ENCODE measurements around the gene MYBPHL.

DNA sequence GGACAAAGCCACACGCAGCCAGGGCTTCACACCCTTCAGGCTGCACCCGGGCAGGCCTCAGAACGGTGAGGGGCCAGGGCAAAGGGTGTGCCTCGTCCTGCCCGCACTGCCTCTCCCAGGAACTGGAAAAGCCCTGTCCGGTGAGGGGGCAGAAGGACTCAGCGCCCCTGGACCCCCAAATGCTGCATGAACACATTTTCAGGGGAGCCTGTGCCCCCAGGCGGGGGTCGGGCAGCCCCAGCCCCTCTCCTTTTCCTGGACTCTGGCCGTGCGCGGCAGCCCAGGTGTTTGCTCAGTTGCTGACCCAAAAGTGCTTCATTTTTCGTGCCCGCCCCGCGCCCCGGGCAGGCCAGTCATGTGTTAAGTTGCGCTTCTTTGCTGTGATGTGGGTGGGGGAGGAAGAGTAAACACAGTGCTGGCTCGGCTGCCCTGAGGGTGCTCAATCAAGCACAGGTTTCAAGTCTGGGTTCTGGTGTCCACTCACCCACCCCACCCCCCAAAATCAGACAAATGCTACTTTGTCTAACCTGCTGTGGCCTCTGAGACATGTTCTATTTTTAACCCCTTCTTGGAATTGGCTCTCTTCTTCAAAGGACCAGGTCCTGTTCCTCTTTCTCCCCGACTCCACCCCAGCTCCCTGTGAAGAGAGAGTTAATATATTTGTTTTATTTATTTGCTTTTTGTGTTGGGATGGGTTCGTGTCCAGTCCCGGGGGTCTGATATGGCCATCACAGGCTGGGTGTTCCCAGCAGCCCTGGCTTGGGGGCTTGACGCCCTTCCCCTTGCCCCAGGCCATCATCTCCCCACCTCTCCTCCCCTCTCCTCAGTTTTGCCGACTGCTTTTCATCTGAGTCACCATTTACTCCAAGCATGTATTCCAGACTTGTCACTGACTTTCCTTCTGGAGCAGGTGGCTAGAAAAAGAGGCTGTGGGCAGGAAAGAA lies 32.0 kb downstream of the MYBPHL start:
- TF ChIP-seq EZH2 (IDR thresholded peaks at IDR 0.05) (no peak), POLR2AphosphoS5 (IDR thresholded peaks at IDR 0.05; ENCODE audit: borderline replicate concordance, low read depth, low read length) (no peak)

Measured in SK-N-MC (cell line).